GM04504 (cell line): ENCODE results near the gene METTL3.

Source experiments
- DNase-seq: peaks from one replicate; pipeline ENCODE4 v3.0.0-alpha.2; 2012; ENCODE audit warnings: low read depth

METTL3 gene

GRCh38 chr14:21526672-21527317, 15.7 kb upstream of the METTL3 start:
- DNase-seq, result no peak

- no peak for DNase-seq
Measured at GRCh38 chr14:21525962-21526671, 15.0 kb upstream of the METTL3 start, which contains the start of gene SALL2. Gene SALL2, minus strand, starts transcription at chr14:21526346. Its CDS starts 219 bp downstream, at chr14:21526127.

GRCh38 chr14:21525571-21525961, 14.4 kb upstream of the METTL3 start:
- no peak for DNase-seq

- no peak for DNase-seq
Measured at GRCh38 chr14:21524575-21525490, 13.7 kb upstream of the METTL3 start.

GRCh38 chr14:21523203-21523602, 12.1 kb upstream of the METTL3 start:
- DNase-seq, result no peak

GRCh38 chr14:21521501-21521900, 10.4 kb upstream of the METTL3 start:
- DNase-seq, result peak; percentile 38

GRCh38 chr14:21520767-21521166, 9.6 kb upstream of the METTL3 start:
- DNase-seq, result no peak

GRCh38 chr14:21518725-21519124, 7.6 kb upstream of the METTL3 start:
- no peak for DNase-seq

- DNase-seq, result no peak
Measured at GRCh38 chr14:21514341-21514740, 3.2 kb upstream of the METTL3 start.

- no peak for DNase-seq
Measured at GRCh38 chr14:21509432-21510143, 1.6 kb downstream of the METTL3 start.

- no peak for DNase-seq
Measured at GRCh38 chr14:21506557-21506956, 4.6 kb downstream of the METTL3 start.

- no peak for DNase-seq
Measured at GRCh38 chr14:21505012-21505553, 6.1 kb downstream of the METTL3 start.

GRCh38 chr14:21503376-21503775, 7.8 kb downstream of the METTL3 start:
- DNase-seq, result no peak

GRCh38 chr14:21501568-21501967, 9.6 kb downstream of the METTL3 start:
- no peak for DNase-seq

- no peak for DNase-seq
Measured at GRCh38 chr14:21498540-21499526, 12.3 kb downstream of the METTL3 start.

GRCh38 chr14:21496453-21496852, 14.7 kb downstream of the METTL3 start:
- no peak for DNase-seq

- DNase-seq, result no peak
Measured at GRCh38 chr14:21494902-21495762, 16.0 kb downstream of the METTL3 start.

- peak; percentile 47 for DNase-seq
Measured at GRCh38 chr14:21486640-21487087, 24.5 kb downstream of the METTL3 start.

- peak; percentile 97 for DNase-seq
Measured at GRCh38 chr14:21476925-21477681, 34.0 kb downstream of the METTL3 start, which contains the start of the genes RAB2B and TOX4. Gene RAB2B, minus strand, starts transcription at chr14:21476959. Its CDS starts 87 bp downstream, at chr14:21476872. Gene TOX4, plus strand, starts transcription at chr14:21477195. Its CDS starts 84 bp downstream, at chr14:21477279.
